ENCODE measurements around the gene CA5A. TPM values are rescaled to one million over a fixed set of nuclear protein-coding genes. Genes with fewer than 3 reads are reported as not detected.
A peak's percentile ranks its signal among the peaks of the same experiment; 100 is the strongest.

CA5A gene
- polyA plus RNA-seq, 2 of the 4 experiments (the other 2 are of a cell fraction) = not detected

GRCh38 chr16:87927195-87927562, 9.2 kb downstream of the CA5A start:
- no peak for FAIRE-seq
- ChIA-PET POLR2A (no interaction called here), CTCF (interaction anchor here (0.8 to 1.6 kb wide), 5 partner anchors 9 to 633 kb away, joined by 3 to 5 read pairs (median 3); partner anchors contain the start of gene CA5A)
- no peaks in the 10 kb centered on the region for H3K9me3 ChIP-seq
- H3K4me3 ChIP-seq = no peak overlapping the region
- 25% methylated on average over 4 of the region's 4 CpGs for whole genome bisulfite sequencing (ENCODE audit: missing lambda C conversion rate)
- no peaks in the 10 kb centered on the region for H3K4me1 ChIP-seq
- H3K27ac ChIP-seq = no peak overlapping the region
- DNase-seq (ENCODE audit: low read depth in 1 of 2, low spot score in 1 of 2) = no peak
- 0 out of 3 replicates have a peak, but pooled peaks have one; percentile 9 for TF ChIP-seq CTCF (IDR thresholded peaks at IDR 0.05)
- no peak for TF ChIP-seq ZSCAN20 (CRISPR knock-in tag; IDR thresholded peaks at IDR 0.05)
- TF ChIP-seq MAFK (IDR thresholded peaks at IDR 0.05; ENCODE audit: partially characterized antibody) = no peak
- TF ChIP-seq BHLHE40 (IDR thresholded peaks at IDR 0.05; ENCODE audit: low read depth, low read length) = no peak
- peak in 1 of 2 experiments; percentile 38; a peak in 2 of 6 replicates for ATAC-seq
- no peak overlapping the region for H3K4me2 ChIP-seq

GRCh38 chr16:87926246-87927194, 9.8 kb downstream of the CA5A start:
- FAIRE-seq (no peak), DNase-seq (ENCODE audit: low read depth in 1 of 2, low spot score in 1 of 2) (no peak), ATAC-seq (no peak)
- ChIA-PET POLR2A (no interaction called here), CTCF (interaction anchor here (0.6 to 2.0 kb wide), 7 partner anchors 8 to 634 kb away, joined by 3 to 7 read pairs (median 3); no protein-coding TSS in a partner anchor)
- H3K4me2 ChIP-seq = no peak overlapping the region
- no peaks in the 10 kb centered on the region for H3K9me3 ChIP-seq
- H3K4me1 ChIP-seq = no peaks in the 10 kb centered on the region
- H3K27ac ChIP-seq = no peak overlapping the region
- 76% methylated on average over 44 of the region's 44 CpGs for WGBS (ENCODE audit: missing lambda C conversion rate)
- no peak overlapping the region for H3K4me3 ChIP-seq
- TF ChIP-seq RARB (CRISPR knock-in tag; IDR thresholded peaks at IDR 0.05) (no peak), HOXB5 (CRISPR knock-in tag; IDR thresholded peaks at IDR 0.05) (no peak)

DNA sequence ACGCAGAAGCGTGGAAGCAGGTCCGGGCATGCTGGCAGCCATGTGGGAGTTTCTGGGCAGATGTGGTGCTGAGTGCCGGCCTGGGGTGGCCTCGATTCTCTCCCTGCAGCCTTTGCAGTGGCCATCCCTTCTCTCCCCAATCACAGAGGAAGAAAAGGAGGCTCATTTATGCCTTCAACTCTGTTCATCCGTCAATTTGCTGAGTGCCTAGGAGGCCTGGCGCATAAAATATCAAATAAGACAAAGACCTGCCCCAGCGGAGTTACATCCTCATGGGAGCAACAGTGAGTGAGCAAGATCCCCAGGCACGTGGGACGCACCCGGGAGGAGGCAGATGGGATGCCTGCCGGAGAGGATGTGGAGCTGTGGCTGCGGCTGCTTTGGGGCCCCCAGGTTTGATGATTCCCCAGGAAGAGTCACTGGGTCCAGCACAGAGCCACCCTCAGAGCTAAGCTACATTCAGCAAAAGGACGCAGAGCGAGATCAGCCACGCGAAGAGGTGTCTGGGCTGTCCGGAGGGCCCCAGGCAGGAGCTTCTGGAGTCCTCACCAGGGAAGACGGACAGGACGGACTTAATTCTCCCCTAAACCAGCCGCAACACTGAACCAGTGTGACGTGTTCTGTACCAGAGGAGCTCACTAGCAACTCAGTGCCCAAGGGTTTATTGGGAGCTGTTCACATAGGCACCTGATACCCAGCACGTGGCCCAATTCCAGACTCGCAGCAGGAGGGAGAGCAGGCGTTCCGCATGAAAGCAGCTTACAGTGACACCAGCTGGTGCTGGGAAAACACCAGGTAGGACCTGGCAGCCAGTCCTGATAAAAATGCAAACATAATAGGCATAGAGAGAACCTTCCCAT, 11.3 kb downstream of the CA5A start:
- CTCF ChIA-PET = interaction anchor here (0.5 to 2.0 kb wide), 4 partner anchors 10 to 155 kb away, joined by 3 to 7 read pairs (median 4); no protein-coding TSS in a partner anchor
- 75% methylated on average over 25 of the region's 26 CpGs for WGBS (ENCODE audit: missing lambda C conversion rate)
- DNase-seq (ENCODE audit: low read depth in 1 of 2, low spot score in 1 of 2) = no peak
- no peak for FAIRE-seq
- no peaks in the 10 kb centered on the region for H3K4me1 ChIP-seq
- no peak overlapping the region for H3K4me2 ChIP-seq
- no peak overlapping the region for H3K4me3 ChIP-seq
- TF ChIP-seq, protein P1, sequence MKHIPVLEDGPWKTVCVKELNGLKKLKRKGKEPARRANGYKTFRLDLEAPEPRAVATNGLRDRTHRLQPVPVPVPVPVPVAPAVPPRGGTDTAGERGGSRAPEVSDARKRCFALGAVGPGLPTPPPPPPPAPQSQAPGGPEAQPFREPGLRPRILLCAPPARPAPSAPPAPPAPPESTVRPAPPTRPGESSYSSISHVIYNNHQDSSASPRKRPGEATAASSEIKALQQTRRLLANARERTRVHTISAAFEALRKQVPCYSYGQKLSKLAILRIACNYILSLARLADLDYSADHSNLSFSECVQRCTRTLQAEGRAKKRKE (CRISPR knock-in tag; IDR thresholded peaks at IDR 0.05; ENCODE audit: low read depth) = no peak
- TF ChIP-seq ZFP36 (IDR thresholded peaks at IDR 0.05; ENCODE audit: borderline replicate concordance, partially characterized antibody) (no peak), JUNB (IDR thresholded peaks at IDR 0.05) (no peak), RARB (CRISPR knock-in tag; IDR thresholded peaks at IDR 0.05) (no peak), CBX2 (IDR thresholded peaks at IDR 0.05; ENCODE audit: borderline replicate concordance, low read depth) (no peak), BCL3 (IDR thresholded peaks at IDR 0.05) (no peak), RNF2 (IDR thresholded peaks at IDR 0.05; ENCODE audit: borderline replicate concordance, low read depth) (no peak), FOSB (CRISPR knock-in tag; IDR thresholded peaks at IDR 0.05) (no peak), BHLHE40 (IDR thresholded peaks at IDR 0.05; ENCODE audit: low read depth, low read length) (no peak), HEYL (CRISPR knock-in tag; IDR thresholded peaks at IDR 0.05) (no peak), MAX (IDR thresholded peaks at IDR 0.05) (no peak), HDAC2 (IDR thresholded peaks at IDR 0.05) (no peak), FOSL2 (IDR thresholded peaks at IDR 0.05) (no peak), FOSL2 (CRISPR knock-in tag; IDR thresholded peaks at IDR 0.05) (no peak), HOXA7 (CRISPR knock-in tag; IDR thresholded peaks at IDR 0.05) (no peak), MAFK (IDR thresholded peaks at IDR 0.05; ENCODE audit: partially characterized antibody) (no peak), HES2 (IDR thresholded peaks at IDR 0.05) (no peak), NPAS2 (CRISPR knock-in tag; IDR thresholded peaks at IDR 0.05; ENCODE audit: borderline replicate concordance) (no peak), EHF (CRISPR knock-in tag; IDR thresholded peaks at IDR 0.05) (no peak)
- TF ChIP-seq, protein P2, sequence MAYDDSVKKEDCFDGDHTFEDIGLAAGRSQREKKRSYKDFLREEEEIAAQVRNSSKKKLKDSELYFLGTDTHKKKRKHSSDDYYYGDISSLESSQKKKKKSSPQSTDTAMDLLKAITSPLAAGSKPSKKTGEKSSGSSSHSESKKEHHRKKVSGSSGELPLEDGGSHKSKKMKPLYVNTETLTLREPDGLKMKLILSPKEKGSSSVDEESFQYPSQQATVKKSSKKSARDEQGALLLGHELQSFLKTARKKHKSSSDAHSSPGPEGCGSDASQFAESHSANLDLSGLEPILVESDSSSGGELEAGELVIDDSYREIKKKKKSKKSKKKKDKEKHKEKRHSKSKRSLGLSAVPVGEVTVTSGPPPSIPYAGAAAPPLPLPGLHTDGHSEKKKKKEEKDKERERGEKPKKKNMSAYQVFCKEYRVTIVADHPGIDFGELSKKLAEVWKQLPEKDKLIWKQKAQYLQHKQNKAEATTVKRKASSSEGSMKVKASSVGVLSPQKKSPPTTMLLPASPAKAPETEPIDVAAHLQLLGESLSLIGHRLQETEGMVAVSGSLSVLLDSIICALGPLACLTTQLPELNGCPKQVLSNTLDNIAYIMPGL (CRISPR knock-in tag; IDR thresholded peaks at IDR 0.05; ENCODE audit: borderline replicate concordance) = no peak
- H3K9me3 ChIP-seq = no peaks in the 10 kb centered on the region
- peak; percentile 23 to 41; a peak in 2 of 6 replicates for ATAC-seq
- POLR2A ChIA-PET = no interaction called here
- H3K27ac ChIP-seq = no peak overlapping the region

All from A549 (cell line).